Measurements from ENCODE around the gene MAP2K4.

The MAP2K4 gene

DNA sequence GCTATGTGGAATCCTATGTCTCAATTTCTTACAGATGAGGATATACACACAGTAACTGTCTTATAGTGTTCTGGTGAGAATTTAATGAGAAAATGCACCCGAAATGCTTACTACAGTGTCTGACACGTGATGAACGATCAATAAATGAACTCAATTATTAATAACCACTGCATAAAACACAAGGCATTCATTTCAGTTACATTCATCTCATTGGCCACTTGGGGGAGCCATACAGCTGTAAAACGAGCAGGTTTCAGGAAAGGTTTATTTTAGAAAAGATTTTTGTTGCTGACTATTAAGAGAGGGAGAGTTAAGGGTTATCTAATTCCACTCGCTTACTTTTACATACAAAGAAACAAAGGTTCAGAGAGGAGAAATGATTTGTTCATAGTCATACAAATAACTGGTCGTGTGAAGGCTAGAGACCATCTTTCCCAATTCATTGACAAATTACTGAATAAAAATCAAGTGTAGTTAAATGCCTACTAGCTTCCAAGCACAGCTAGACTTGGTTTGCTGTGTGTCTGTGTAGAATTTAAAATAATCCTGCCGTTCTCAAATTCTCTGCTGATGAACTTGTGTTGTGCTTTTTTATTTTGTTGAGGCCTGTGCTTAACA, 160.1 kb downstream of the MAP2K4 start:
- no peak for DNase-seq

DNA sequence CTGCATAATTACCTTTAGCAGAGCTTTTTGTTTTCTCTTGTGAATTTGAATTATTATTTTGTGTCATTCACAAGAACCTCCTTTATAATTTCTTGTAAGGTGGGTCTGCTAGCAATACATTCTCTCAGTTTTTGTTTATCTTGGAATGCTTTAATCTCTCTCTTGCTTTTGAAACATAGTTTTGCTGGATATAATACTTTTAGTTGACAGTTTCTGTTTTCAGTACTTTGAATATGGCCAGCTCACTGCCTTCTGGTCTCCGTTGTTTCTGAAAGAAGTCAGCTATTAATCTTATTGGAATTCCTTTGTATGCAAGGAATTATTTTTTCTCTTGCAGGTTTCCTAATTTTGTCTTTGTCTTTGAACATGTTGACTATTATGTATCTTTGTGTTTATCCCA, 167.0 kb downstream of the MAP2K4 start:
- no peak for DNase-seq

DNA sequence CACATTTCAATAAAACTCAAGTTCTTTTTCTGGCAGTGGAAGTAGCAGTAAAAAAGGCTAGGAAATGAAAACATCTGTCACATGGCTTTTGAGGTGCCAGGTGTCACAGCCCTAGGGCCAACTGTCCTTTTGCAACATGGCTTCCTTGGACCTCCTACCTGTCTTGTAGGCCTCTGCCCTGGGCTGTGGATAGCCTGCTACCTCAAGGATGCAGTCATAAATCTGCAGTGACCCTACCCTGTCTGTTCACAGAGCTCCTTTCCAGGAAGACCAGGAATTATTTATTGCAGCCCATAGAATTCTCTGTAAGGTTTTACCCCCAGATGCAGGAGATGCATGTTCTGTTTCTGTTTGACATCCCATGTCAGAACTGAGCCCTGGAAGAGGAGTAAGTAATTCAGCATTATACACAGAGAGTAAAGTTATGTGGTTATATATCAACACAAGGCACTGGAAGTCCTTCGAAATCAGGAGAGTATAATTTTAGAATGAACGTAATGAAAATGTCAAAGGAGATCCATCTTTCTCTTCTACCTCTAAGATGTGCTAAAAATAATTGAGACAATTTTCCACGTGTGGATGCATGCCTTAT, 172.6 kb downstream of the MAP2K4 start:
- no peak for DNase-seq
